ENCODE data around the gene SLC7A9.
"Not testable (repeated sequence)": the region's sequence is repeated elsewhere in the genome, so short reads cannot be mapped to it uniquely, and the experiment has no call there.

SLC7A9 gene

GRCh38 chr19:32869369-32869965, at the start of gene SLC7A9:
Gene SLC7A9 (minus strand): TSS chr19:32869767. CDS start chr19:32868534, 1,233 bp downstream.
- DNase-seq, result no peak

- DNase-seq, result no peak
These were observed 49.8 kb upstream of the SLC7A9 start for GRCh38 chr19:32919365-32919764.

DNA sequence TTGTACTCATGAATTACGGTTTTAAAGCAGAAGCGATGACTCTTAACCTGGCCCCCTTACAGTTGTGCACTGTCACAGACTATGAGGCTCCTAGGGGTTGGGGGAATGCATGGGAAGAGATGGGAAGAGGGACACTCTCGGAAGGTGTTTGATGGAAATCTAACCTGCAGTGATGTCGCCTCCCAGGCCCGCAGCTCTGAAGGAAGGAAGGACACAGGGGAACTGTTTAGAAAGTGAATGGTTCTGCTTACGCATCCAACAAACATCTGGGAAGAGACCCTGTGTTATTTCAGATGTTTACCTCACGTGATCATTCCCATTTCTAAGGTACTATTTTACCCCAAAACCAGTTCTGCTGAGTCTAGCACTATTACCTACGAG, 48.0 kb upstream of the SLC7A9 start:
- DNase-seq, result no peak

GRCh38 chr19:32916969-32917615, 47.5 kb upstream of the SLC7A9 start:
- no peak for DNase-seq

- DNase-seq, result no peak
These were observed 45.5 kb upstream of the SLC7A9 start for GRCh38 chr19:32914879-32915660.

DNA sequence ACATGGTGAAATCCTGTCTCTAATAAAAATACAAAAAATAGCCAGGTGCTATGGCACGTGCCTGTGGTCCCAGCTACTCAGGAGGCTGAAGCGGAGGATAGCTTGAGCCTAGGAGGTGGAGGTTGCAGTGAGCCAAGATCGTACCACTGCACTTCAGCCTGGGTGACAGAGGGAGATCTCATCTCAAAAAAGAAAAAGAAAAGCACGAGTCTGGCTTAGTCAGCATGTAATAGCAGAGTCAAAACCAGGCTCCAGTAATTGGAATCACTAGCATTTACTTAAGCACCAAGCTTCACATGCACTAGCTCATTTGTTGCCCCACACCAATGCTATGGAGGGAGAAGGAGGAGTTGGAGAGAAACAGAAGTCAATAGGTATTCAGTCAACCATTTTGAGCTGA, 41.9 kb upstream of the SLC7A9 start:
- no peak for DNase-seq

DNA sequence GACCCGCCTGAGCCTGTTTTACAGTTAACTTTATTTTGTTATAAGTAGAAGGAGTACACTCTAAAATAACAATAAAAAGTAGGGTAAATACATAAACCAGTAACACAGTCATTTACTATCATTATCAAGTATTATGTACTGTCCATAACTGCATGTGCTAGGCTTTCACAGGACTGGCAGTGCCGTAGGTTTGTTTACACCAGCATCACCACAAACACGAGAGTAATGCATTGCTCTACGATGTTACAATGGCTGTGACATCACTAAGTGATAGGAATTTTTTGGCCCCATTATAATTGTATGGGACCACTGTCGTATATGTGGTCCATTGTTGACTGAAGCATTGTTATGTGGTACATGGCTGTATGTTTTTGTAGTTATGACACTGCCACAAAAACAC, 41.3 kb upstream of the SLC7A9 start:
- no peak for DNase-seq

GRCh38 chr19:32910094-32910493, 40.5 kb upstream of the SLC7A9 start:
- DNase-seq, result no peak

- DNase-seq, result no peak
These were observed 39.7 kb upstream of the SLC7A9 start for GRCh38 chr19:32909257-32909656.

- no peak for DNase-seq
These were observed 39.1 kb upstream of the SLC7A9 start for GRCh38 chr19:32908641-32909190.

GRCh38 chr19:32902448-32902847, 32.9 kb upstream of the SLC7A9 start:
- no peak for DNase-seq

- DNase-seq, result no peak
These were observed 32.1 kb upstream of the SLC7A9 start for GRCh38 chr19:32901504-32902161.

DNA sequence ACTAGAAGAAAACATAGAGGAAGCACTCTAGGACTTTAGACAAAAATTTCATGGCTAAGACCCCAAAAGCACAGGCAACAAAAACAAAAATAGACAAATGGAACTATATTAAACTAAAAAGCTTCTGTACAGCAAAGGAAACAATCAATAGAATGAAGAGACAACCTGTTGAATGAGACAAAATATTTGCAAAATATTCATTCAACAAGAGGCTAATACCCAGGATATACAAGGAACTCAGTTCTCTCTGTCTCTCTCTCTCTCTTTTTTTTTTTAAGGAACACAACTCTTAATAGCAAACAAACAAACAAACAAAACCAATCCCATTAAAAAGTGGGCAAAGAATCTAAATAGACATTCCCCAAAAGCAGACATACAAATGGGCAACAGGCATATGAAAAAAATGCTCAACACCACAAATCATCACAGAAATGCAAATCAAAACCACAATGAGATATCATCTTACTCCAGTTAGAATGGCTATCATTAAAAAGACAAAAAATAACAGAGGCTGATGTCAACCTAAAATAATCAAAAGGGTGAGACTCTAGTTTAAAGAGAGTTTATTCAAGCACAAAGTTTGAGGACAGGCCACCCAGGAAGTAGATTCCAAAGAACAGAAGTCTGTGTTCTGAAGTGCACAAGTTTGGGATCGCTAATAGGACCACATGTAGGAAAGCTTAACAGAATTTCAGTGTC, 27.1 kb upstream of the SLC7A9 start:
- DNase-seq, result no peak

DNA sequence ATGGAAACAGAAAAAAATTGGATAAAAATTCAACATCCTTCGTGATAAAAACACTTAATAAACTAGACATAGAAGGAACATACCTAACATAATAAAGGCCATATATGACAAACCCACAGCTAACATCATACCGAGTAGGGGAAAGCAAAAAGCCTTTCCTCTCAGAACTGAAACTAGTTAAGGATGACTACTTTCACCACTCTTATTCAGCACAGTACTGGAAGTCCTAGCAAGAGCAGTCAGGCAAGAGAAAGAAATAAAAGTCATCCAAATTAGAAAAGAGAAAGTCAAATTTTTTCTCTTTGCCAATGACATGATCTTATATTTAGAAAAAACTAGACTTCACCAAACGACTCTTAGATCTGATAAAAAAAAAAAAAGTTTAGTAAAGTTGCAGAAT, 25.8 kb upstream of the SLC7A9 start:
- no peak for DNase-seq

DNA sequence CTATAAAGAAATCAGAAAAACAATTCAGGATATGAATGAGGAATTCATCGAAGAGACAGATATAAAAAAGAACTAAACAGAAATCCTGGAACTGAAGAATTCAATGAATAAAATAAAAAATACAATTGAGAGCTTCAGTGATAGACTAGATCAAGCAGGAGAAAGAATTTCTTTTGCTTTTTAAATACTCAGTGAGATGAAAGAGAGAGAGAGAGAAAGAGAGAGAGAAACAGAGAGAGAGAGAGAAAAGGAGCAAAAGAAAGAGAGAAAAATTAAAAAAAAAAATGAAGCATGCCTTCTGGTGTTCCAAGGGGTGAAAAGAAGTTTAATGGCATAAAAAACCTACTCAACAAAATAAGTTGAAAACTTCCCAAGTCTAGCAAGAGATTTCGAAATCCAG, 22.0 kb upstream of the SLC7A9 start:
- no peak for DNase-seq

DNA sequence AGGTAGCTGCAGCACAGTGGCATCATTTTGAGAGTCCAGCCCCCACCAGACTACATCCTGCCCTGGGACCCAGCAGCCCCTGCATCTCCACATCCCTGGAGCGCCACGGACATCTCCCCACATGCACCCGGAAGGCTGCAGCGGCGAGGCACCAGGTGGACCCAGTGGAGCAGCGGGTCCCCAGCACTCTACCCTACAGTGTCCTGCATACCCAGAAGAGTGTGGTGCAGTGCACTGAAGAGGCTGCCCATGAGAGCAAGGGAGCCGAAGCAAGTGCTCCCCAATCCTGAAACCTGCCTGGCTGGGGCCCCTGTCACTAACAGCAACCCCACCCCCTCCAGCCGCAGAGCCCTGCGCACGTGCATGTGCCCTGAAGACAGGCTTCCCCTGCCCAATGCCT, 21.3 kb upstream of the SLC7A9 start:
- no peak for DNase-seq

DNA sequence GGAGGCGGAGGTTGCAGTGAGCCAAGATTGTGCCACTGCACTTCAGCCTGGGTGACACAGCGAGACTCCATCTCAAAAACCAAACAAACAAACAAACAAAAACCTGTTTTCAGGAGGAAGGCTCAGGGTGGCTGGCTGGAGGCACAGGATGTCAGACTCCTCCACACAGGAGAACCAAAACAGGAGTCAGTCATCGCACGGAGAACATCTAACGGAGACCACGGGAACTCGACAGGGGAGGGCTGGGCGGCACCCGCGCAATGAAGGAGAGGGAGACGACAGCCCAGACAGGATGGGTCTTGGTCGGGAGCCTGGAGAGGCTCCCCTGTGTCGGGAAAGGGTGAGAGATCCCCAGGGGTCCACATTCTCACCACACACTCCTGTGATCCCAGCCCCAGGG, 20.8 kb upstream of the SLC7A9 start:
- no peak for DNase-seq

DNA sequence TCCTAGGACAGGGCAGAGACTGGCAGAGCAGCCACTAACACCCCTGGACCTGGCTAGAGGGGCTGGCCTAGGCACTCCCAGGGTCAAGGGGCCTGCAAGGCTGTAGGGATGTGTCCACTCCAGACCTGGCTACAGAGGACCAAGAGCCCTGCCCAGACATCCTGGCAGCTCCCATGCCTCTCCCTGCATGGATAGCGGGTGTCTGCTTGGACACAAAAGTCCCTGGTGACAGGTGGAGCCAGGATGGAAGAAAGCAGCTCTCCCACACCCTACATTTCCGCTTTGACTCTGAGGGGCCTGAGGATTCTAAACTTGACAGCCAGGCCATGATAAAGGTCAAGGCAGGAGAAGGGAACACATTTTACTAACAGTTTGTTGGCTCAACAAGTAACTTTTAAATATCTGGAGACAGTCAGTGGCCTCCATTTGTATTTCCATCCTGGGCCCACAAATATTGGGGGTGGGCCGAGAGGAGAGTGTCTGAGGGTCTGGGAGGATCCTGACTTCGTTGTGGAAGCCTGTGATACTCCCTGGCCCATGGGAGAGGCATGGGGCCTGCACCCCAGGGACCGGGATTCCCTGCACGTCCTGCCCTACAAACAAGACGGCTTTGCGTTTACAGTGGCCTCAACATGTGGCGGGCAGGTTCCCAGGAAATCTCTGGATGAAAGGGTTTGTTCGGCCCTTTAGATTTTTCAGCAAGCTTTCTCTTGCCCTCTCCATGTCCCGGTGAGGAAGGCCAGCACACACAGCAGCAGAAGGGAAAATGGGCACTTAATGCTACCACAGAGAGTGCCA, 19.8 kb upstream of the SLC7A9 start:
- DNase-seq, result no peak

DNA sequence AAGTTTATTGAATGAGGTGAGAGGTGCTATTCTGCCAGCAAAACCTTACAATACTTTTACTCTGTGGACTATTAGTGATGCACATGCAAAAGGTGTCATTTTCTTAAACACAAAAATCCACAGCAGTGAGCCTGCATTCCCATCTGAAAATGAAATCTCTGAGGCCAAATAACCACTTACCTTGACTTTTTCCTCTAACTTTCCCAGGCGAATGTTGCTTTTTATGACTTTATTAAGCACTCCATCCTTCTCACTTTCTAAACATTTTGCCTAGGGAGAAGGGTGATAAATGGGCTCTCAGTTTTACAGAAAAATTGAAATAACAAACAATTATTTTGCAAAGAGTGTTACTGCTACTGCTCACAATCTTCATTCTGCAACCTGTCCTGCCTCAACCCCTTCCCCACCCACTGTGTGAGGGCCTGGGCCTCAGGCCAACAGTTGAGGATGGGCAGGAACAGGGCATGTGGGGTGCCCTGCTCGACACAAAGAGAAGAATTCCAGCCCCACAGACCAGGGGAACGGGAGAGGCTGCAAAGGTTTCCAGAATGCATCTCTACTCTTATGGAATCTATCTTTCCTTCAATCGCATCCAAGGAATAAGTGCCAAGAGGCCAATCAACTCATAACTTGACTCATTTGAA, 18.1 kb upstream of the SLC7A9 start:
- DNase-seq, result no peak

- no peak for DNase-seq
These were observed 16.7 kb upstream of the SLC7A9 start for GRCh38 chr19:32886241-32886640.

DNA sequence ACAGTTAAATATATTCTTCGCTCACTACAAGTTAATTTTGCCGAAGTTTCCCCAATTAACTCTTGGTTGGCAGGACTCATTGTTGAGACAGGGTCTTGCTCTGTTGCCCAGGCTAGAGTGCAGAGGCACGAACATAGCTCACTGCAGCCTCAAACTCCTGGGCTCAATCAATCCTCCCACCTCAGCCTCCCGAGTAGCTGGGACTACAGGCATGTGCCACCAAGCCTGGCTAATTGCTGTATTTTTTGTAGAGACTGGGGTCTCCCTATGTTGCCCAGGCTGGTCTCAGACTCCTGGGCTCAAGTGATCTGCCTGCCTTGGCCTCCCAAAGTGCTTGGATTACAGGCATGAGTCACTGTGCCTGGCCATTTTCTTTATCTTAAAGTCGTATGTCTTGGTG, 15.7 kb upstream of the SLC7A9 start:
- DNase-seq, result not testable (repeated sequence)
